Hepatocyte (in vitro differentiated cells): Measurements from ENCODE around the gene FAM53B. TPM values are rescaled to one million over a fixed set of nuclear protein-coding genes. Genes with fewer than 3 reads are reported as not detected.
A peak's percentile ranks its signal among the peaks of the same experiment; 100 is the strongest.
"Not testable (repeated sequence)": the region's sequence is repeated elsewhere in the genome, so short reads cannot be mapped to it uniquely, and the experiment has no call there.

Source experiments
- DNase-seq: peaks from one replicate; pipeline ENCODE4 v3.0.0-alpha.2; 2016; ENCODE audit warnings: low spot score
- H2AFZ ChIP-seq: fragments of 200-600 bp; sonication (generic); 2 replicates; pipeline ENCODE4 v1.6.0; 2016; ENCODE audit warnings: antibody characterized with exemption, mild to moderate bottlenecking
- H3K27ac ChIP-seq: fragments of 200-600 bp; sonication (generic); 2 replicates; pipeline ENCODE4 v1.5.1; 2016; ENCODE audit warnings: mild to moderate bottlenecking
- H3K27me3 ChIP-seq: fragments of 200-600 bp; sonication (generic); 2 replicates; pipeline ENCODE4 v1.6.1; 2016
- H3K36me3 ChIP-seq: fragments of 200-600 bp; sonication (generic); replicated peaks from 2 replicates; pipeline ENCODE4 v1.5.1; 2016; ENCODE audit warnings: low read depth; ENCODE audit not compliant: insufficient read depth
- H3K4me1 ChIP-seq: fragments of 200-600 bp; sonication (generic); 2 replicates; pipeline ENCODE4 v1.5.1; 2016; ENCODE audit warnings: mild to moderate bottlenecking, moderate library complexity; ENCODE audit not compliant: insufficient read depth
- H3K4me2 ChIP-seq: fragments of 200-600 bp; sonication (generic); 2 replicates; pipeline ENCODE4 v1.6.0; 2016
- H3K4me3 ChIP-seq: fragments of 200-600 bp; sonication (generic); 2 replicates; pipeline ENCODE4 v1.5.1; 2016; ENCODE audit warnings: mild to moderate bottlenecking
- H3K79me2 ChIP-seq: fragments of 200-600 bp; sonication (generic); 2 replicates; pipeline ENCODE4 v1.6.0; 2017; ENCODE audit warnings: mild to moderate bottlenecking
- H3K9me2 ChIP-seq: fragments of 200-600 bp; sonication (generic); replicated peaks from 2 replicates; pipeline ENCODE4 v1.6.0; 2017; ENCODE audit warnings: mild to moderate bottlenecking; ENCODE audit not compliant: insufficient read depth
- H3K9me3 ChIP-seq: fragments of 200-600 bp; sonication (generic); 2 replicates; pipeline ENCODE4 v1.5.1; 2016; ENCODE audit warnings: low read depth, mild to moderate bottlenecking
- H4K20me1 ChIP-seq: fragments of 200-600 bp; sonication (generic); 2 replicates; pipeline ENCODE4 v1.6.0; 2016; ENCODE audit warnings: mild to moderate bottlenecking; ENCODE audit not compliant: insufficient read depth, poor library complexity, severe bottlenecking
- EZH2 ChIP-seq: fragments of 200-600 bp; sonication (generic); IDR thresholded peaks from 2 replicates; pipeline ENCODE4 v1.6.1; 2016; ENCODE audit warnings: antibody characterized with exemption, mild to moderate bottlenecking, borderline replicate concordance
- EZH2phosphoT487 ChIP-seq: fragments of 200-600 bp; sonication (generic); IDR thresholded peaks from one replicate; pipeline ENCODE4 v1.6.1; 2018; ENCODE audit warnings: antibody characterized with exemption, mild to moderate bottlenecking, low read depth, moderate library complexity; ENCODE audit not compliant: unreplicated experiment, severe bottlenecking
- WGBS: methylation state at CpG from one replicate; pipeline ENCODE4 v1.1.6; 2016; ENCODE audit warnings: low lambda C conversion rate; ENCODE audit errors: missing lambda C conversion rate; 5-methylcytosine and 5-hydroxymethylcytosine counted together
- polyA plus RNA-seq: library from polyadenylated mRNA; unstranded; fragments of >200 nt; fragmentation: Nextera tagmentation; extraction: Ambion mirVana; gene quantifications from 2 replicates; pipeline ENCODE4 v1.2.1, GENCODE V29; 2016
- total RNA-seq: library from RNA; depleted of rRNA; stranded (reverse); fragments of >200 nt; gene quantifications from 2 replicates; pipeline ENCODE4 v1.2.3, GENCODE V29; 2014
- TF ChIP-seq, protein P1 (sequence below): fragments of 200-600 bp; sonication (generic); IDR thresholded peaks from 2 replicates; pipeline ENCODE4 v1.5.1; 2016; ENCODE audit warnings: antibody characterized with exemption, mild to moderate bottlenecking; ENCODE audit not compliant: poor library complexity

The FAM53B gene, protein sequence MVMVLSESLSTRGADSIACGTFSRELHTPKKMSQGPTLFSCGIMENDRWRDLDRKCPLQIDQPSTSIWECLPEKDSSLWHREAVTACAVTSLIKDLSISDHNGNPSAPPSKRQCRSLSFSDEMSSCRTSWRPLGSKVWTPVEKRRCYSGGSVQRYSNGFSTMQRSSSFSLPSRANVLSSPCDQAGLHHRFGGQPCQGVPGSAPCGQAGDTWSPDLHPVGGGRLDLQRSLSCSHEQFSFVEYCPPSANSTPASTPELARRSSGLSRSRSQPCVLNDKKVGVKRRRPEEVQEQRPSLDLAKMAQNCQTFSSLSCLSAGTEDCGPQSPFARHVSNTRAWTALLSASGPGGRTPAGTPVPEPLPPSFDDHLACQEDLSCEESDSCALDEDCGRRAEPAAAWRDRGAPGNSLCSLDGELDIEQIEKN
- total RNA-seq (20.6 and 23.6 TPM in 2 replicates), polyA plus RNA-seq (9.1 and 10.3 TPM in 2 replicates)

DNA sequence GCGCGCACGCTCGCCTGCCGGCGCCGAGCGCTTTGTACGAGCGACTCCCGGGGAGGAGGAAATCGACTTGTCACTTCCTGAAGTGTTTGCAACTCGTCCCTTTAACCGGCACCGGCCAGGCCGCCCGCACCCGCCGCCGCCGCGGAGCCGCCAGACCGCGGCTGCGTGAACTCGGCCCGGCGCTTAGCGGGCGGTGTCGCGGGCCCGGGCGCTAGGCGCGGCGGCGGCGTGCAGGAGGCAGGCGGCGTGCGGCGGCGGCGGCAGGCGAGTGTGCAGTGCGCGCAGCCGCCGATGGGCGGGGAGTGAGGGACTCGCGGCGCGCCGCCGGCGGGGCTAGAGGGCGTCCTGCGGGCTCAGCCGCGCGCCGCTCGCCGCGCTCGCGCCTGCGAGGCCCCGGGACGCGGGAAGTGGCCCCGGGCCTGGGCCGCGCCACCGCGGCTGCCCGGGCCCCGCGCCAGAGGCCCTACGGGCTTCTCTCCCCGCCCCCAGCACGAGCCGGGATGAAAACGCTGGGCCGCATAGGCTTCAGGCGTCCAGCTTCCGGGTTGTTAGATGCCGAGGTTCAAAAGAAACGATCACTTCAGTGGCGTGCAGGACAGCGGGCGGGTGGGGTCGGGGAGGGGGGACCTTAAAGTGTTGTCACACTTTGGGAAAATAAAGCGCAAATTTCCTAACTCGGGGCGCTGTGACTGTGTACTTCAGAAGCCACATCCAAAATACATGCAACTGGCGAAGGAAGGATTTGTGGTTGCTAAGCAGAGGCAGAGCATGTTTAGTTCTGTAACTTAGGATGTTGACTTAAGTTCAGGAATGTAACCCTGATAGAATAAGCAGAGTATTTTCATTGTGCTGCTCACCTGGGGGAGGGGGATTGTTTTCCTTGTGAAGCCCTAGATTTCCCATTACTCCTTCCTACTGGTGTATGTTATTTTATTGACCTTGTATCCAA is at the start of gene FAM53B:
FAM53B (minus strand) TSS at position 277 of the 949 bp plus-strand sequence. CDS start 37,665 bp downstream, outside the sequence.
- Histone ChIP-seq H3K4me1 (peaks cover 36% of the 10 kb centered on the region), H3K4me3 (peak within 1 kb of the TSS; percentile 59), H3K27ac (peak within 1 kb of the TSS; percentile 92), H3K9me3 (no peaks in the 10 kb centered on the region), H3K4me2 (peak within 1 kb of the TSS; percentile 94), H3K36me3 (no peaks in the 10 kb centered on the region), H3K9me2 (no peaks in the 10 kb centered on the region), H3K79me2 (peaks cover 27% of the 10 kb centered on the region), H3K27me3 (no peaks in the 10 kb centered on the region), H4K20me1 (peaks cover 4% of the 10 kb centered on the region), H2AFZ (peak within 1 kb of the TSS; percentile 51)
- 1% methylated on average over 86 of the region's 100 CpGs for WGBS
- TF ChIP-seq EZH2phosphoT487 = no peak
- TF ChIP-seq, protein P1, sequence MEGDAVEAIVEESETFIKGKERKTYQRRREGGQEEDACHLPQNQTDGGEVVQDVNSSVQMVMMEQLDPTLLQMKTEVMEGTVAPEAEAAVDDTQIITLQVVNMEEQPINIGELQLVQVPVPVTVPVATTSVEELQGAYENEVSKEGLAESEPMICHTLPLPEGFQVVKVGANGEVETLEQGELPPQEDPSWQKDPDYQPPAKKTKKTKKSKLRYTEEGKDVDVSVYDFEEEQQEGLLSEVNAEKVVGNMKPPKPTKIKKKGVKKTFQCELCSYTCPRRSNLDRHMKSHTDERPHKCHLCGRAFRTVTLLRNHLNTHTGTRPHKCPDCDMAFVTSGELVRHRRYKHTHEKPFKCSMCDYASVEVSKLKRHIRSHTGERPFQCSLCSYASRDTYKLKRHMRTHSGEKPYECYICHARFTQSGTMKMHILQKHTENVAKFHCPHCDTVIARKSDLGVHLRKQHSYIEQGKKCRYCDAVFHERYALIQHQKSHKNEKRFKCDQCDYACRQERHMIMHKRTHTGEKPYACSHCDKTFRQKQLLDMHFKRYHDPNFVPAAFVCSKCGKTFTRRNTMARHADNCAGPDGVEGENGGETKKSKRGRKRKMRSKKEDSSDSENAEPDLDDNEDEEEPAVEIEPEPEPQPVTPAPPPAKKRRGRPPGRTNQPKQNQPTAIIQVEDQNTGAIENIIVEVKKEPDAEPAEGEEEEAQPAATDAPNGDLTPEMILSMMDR = no peak
- TF ChIP-seq EZH2 = no peak
- peak; percentile 94 for DNase-seq

DNA sequence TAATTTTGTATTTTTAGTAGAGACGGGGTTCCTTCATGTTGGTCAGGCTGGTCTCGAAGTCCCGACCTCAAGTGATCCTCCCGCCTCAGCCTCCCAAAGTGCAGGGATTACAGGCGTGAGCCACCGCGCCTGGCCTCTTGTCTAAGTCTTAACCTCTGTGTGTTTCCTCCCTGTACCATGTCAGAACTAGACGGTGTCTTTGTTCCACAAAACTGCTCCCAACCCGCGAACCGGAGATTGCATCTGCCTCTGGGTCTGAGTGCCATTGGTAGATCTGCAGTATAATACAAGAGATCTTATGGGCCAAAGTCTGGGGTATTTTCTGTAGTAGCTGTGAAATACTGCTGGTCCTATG is 48.8 kb upstream of the FAM53B start:
- no peaks in the 10 kb centered on the region for H3K27me3 ChIP-seq
- H2AFZ ChIP-seq = peak overlapping the region; percentile 98
- H3K27ac ChIP-seq = no peak overlapping the region
- TF ChIP-seq, protein P1 = no peak
- TF ChIP-seq EZH2phosphoT487 (no peak), EZH2 (no peak)
- no peak overlapping the region for H3K4me3 ChIP-seq
- H3K9me2 ChIP-seq = no peaks in the 10 kb centered on the region
- H3K36me3 ChIP-seq = no peaks in the 10 kb centered on the region
- H4K20me1 ChIP-seq = no peaks in the 10 kb centered on the region
- DNase-seq = no peak
- peaks cover 28% of the 10 kb centered on the region for H3K79me2 ChIP-seq
- no peaks in the 10 kb centered on the region for H3K9me3 ChIP-seq
- peaks cover 4% of the 10 kb centered on the region for H3K4me1 ChIP-seq
- peak overlapping the region; percentile 83 for H3K4me2 ChIP-seq
- WGBS = 97% methylated on average over 11 of the region's 11 CpGs

DNA sequence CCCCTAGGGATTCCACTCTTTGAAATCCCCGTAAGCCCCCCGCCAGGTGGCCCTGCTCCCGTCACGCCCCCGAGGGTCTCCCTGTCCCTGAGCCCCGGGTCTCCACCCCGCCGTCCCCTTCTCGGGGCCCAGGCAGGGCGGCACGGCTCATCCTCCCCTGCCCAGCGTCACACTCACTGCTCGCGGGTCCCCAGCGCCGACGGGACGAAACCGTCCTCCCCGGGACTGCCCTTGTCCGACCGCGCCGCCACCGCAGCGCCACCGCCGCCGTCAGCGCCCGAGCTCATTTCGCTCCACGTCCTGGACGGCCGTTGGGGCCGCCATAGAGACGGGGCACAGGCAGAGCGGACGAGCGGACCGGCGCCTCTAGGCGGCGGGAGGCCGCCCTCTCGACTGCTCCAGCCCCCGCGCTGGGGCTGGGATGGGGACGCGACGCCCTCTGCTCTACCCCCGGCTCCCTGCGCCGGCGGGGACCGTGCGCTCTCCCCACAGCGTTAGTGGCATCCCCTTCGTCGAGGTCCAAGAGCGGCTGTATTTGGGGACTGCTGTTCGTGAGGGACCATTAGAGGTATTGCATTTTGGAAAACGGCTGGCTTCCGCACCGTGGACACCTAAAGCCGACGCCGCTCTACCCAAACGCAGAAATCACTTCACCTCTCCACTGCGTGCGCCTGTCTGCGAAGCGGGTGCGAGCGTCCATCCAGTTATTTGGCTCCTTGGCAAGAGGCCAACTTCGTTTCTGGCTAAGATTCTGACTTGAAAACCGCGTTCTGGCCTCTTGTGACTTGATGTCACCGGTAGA is 47.6 kb upstream of the FAM53B start, which contains the start of gene EEF1AKMT2:
EEF1AKMT2 (minus strand) TSS at position 341 of the 802 bp plus-strand sequence; CDS start at position 287, 54 bp downstream.
- no peaks in the 10 kb centered on the region for H4K20me1 ChIP-seq
- under 1% methylated on average over 68 of the region's 79 CpGs for WGBS
- H3K27ac ChIP-seq = peak within 1 kb of the TSS; percentile 99
- H3K9me2 ChIP-seq = no peaks in the 10 kb centered on the region
- peak within 1 kb of the TSS; percentile 98 for H2AFZ ChIP-seq
- H3K4me2 ChIP-seq = peak within 1 kb of the TSS; percentile 83
- H3K9me3 ChIP-seq = no peaks in the 10 kb centered on the region
- no peaks in the 10 kb centered on the region for H3K27me3 ChIP-seq
- H3K36me3 ChIP-seq = no peaks in the 10 kb centered on the region
- H3K79me2 ChIP-seq = peaks cover 28% of the 10 kb centered on the region
- no peak for TF ChIP-seq EZH2phosphoT487
- no peak for TF ChIP-seq EZH2
- TF ChIP-seq, protein P1 = peak; percentile 31
- DNase-seq = peak; percentile 94
- H3K4me3 ChIP-seq = peak within 1 kb of the TSS; percentile 95
- H3K4me1 ChIP-seq = peaks cover 4% of the 10 kb centered on the region

DNA sequence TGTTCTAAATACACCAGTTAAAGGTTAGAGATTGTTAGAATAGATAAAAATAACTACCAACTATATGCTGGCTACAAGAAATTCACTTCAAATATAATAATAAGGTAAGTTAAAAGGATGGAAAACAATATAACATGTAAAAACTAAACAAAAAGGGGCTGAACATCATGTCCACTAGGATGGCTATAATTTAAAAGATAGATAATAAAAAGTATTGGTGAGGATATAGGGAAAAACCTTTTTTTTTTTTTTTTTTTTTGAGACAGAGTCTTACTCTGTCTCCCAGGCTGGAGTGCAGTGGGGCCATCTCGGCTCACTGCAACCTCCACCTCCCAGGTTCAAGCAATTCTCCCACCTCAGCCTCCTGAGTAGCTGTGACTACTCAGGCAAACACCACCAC is 38.7 kb upstream of the FAM53B start:
- not testable (repeated sequence) for H3K27ac ChIP-seq, H3K4me1 ChIP-seq, H2AFZ ChIP-seq, H3K4me3 ChIP-seq, H3K9me2 ChIP-seq, H3K9me3 ChIP-seq, H4K20me1 ChIP-seq, H3K27me3 ChIP-seq, DNase-seq, H3K79me2 ChIP-seq, H3K36me3 ChIP-seq, H3K4me2 ChIP-seq
- 100% methylated on average over 1 of the region's 1 CpG for WGBS
